Mesodermal cell (in vitro differentiated cells): Measurements from ENCODE around the gene AMMECR1L.
"Not testable (repeated sequence)": the region's sequence is repeated elsewhere in the genome, so short reads cannot be mapped to it uniquely, and the experiment has no call there.

Experiments
- H3K27ac ChIP-seq: 2 replicates; pipeline ENCODE4 v1.7.0; 2013; ENCODE audit warnings: mild to moderate bottlenecking, low read depth, low read length, moderate library complexity; ENCODE audit not compliant: severe bottlenecking
- H3K36me3 ChIP-seq: 2 replicates; pipeline ENCODE4 v1.7.1; 2013; ENCODE audit warnings: mild to moderate bottlenecking, low read length, moderate library complexity; ENCODE audit not compliant: control insufficient read depth, insufficient read depth
- H3K4me1 ChIP-seq: one replicate; pipeline ENCODE4 v1.7.1; 2013; ENCODE audit warnings: mild to moderate bottlenecking, low read length; ENCODE audit not compliant: insufficient read depth, control insufficient read depth, poor library complexity, severe bottlenecking
- H3K4me3 ChIP-seq: 2 replicates; pipeline ENCODE4 v1.7.0; 2013; ENCODE audit warnings: low read length, control low read depth, mild to moderate bottlenecking; ENCODE audit not compliant: insufficient read depth, poor library complexity, severe bottlenecking; ENCODE audit errors: extremely low read depth
- H3K9me3 ChIP-seq: 2 replicates; pipeline ENCODE4 v1.7.1; 2013; ENCODE audit warnings: mild to moderate bottlenecking, low read length, moderate library complexity; ENCODE audit not compliant: control insufficient read depth
- WGBS, 2 experiments: methylation state at CpG; one replicate each; pipeline ENCODE4 v1.1.5; 2013; ENCODE audit warnings: missing lambda C conversion rate in 2 of 2; ENCODE audit not compliant: insufficient coverage in 2 of 2; 5-methylcytosine and 5-hydroxymethylcytosine counted together

AMMECR1L gene

DNA sequence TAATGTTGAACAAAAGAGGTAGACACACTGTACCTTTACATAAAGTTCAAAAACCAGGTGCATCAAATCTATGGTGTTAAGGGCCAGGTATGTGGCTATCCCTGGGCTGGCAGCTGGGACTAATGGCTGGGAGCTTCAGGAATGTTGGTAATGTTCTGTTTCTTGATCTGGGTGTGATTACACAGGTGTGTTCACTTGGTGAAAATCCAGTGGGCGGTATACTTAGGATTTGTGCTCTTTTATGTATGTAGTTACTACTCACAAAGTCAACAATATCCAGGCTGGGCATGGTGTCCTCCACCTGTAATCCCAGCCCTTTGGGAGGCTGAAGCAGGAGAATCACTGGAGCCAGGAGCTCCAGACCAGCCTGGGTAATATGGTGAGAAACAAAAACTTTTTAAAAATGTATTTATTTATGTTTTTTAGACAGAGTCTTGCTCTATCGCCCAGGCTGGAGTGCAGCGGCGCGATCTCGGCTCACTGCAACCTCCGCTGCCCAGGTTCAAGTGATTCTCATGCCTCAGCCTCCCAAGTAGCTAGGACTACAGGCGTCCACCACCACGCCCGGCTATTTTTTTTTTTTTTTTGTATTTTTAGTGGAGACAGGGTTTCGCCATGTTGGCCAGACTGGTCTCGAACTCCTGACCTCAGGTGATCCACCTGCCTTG is 22.1 kb upstream of the AMMECR1L start:
- H3K36me3 ChIP-seq, H3K27ac ChIP-seq, H3K4me3 ChIP-seq, H3K4me1 ChIP-seq, H3K9me3 ChIP-seq: not testable (repeated sequence)
- WGBS, 2 experiments: 94 to 98% methylated on average over 7 to 8 of the region's 12 CpGs

DNA sequence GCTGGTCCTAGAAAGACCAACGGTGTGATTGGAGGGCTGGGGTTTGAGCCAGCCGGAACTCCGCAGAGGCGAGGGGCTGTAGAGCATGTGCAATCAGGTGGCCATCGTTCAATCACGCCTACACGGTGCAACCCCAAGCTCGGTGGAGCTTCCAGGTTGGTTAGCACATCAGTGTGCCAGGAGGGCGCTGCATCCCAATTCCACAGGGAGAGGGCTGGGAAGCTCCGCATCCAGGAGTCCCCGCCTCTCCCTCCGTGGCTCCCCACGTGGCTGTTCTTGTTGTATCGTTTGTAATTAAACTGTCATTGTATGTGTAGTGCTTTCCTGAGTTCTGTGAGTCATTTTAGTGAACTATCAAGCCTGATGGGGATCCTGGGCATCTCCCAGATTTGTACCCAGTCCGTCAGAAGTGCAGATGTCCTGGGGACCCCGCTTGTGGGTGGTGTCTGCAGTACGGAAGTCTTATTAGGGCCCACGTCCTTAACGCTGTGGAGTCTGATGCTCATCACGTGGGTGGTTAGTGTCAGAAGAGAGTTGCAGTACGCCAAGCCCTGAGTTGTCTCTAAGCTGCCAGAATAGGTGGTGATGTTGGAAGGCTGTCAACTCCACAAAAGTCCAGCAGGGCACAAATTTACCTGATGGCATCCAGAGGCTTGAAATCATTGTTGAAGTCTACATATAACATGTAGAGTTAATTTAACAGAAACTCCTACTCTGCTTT is 20.6 kb upstream of the AMMECR1L start:
- Histone ChIP-seq H3K9me3 (no peaks in the 10 kb centered on the region), H3K4me1 (no peaks in the 10 kb centered on the region), H3K4me3 (no peak overlapping the region), H3K36me3 (no peaks in the 10 kb centered on the region), H3K27ac (no peak overlapping the region)
- WGBS, 2 experiments: 63 to 75% methylated on average over 19 to 20 of the region's 21 CpGs

DNA sequence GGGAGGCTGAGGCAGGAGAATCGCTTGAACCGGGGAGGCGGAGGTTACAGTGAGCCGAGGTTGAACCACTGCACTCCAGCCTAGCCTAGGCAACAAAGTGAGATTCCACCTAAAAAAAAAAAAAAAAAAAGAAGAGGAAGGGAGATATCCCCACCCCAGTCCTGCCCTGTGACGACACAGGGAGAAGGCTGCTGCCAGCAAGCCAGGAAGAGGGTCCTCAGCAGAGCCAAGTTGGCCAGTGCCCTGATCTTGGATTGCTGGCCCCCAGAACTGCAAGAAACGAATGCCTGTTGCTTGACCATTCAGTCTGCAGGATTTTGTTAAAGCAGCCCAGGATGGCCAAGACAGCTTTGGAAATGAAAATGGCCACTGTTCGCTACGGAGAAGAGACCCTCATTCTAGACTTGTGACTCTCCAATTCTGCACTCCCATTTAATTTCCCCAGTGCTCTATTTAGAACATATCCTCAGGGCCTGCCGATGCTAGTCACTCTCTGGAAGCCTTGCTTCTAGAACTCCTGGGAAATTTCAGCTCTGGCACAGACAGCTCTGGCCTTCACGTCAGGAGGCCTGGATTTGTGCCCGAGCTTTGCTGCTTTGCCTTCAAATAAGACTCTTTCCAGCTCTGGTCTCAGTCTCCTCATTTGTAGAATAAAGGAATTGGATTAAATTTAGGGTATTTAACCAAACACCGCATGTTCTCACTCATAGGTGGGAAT is 15.7 kb upstream of the AMMECR1L start:
- no peaks in the 10 kb centered on the region for H3K36me3 ChIP-seq
- WGBS, 2 experiments: 86 to 91% methylated on average over 9 to 10 of the region's 12 CpGs
- no peaks in the 10 kb centered on the region for H3K4me1 ChIP-seq
- no peaks in the 10 kb centered on the region for H3K9me3 ChIP-seq
- no peak overlapping the region for H3K4me3 ChIP-seq
- no peak overlapping the region for H3K27ac ChIP-seq

DNA sequence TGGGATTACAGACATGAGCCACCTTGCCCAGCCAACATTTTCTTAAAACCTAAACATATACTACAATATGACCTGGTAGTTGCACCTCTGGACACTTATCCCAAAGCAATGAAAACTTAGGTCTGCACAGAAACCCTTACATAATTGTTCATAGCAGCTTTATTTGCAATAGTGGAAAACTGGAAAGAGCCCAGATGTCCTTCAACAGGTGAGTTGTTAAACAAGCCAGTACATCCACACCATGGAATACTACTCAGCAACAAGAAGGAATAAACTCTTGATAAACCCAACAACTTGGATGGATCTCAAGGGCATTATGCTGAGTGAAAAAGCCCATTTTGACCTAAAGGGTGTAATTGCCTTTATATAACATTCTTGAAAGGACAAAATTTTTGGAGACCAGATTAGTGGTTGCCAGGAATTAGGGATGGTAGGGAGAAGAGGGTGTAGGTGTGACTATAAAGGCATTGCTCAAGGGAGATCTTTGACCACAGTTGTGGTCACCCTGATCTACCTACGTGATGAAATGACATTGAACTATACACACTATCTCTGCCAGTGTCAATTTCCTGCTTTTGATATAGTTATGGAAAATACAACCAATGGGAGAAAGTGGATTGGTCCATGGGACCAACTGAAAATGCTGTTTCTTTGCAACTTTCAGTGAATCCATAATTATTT is 11.9 kb upstream of the AMMECR1L start:
- Histone ChIP-seq H3K27ac (no peak overlapping the region), H3K9me3 (no peaks in the 10 kb centered on the region), H3K36me3 (no peaks in the 10 kb centered on the region), H3K4me3 (no peak overlapping the region), H3K4me1 (no peaks in the 10 kb centered on the region)
- 100% methylated on average over 1 of the region's 1 CpG; no CpG with 5 or more reads in 1 of the 2 experiments for WGBS, 2 experiments

DNA sequence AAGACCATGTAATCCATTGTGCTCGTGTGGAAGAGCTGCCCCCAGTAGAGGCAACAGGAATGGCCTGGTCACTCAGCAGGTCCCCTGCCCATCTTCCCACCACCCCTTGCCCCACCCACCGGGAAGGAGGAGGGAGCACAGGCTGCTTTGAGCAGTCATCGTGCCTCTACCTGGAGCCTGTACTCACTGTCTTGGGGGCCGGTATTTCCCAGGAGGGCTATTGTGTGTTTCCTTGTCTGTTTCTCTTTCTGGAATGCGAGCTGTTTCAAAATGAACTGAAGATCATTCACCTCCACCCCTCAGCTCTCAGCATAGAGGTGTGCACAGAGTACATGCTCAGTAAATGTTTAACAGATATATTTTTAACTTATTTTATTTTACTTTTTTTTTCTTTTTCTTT is 7.7 kb upstream of the AMMECR1L start:
- Histone ChIP-seq H3K4me1 (no peaks in the 10 kb centered on the region), H3K9me3 (no peaks in the 10 kb centered on the region), H3K4me3 (no peak overlapping the region), H3K36me3 (no peaks in the 10 kb centered on the region), H3K27ac (no peak overlapping the region)
- WGBS, 2 experiments: 66 to 67% methylated on average over 1 to 2 of the region's 5 CpGs

DNA sequence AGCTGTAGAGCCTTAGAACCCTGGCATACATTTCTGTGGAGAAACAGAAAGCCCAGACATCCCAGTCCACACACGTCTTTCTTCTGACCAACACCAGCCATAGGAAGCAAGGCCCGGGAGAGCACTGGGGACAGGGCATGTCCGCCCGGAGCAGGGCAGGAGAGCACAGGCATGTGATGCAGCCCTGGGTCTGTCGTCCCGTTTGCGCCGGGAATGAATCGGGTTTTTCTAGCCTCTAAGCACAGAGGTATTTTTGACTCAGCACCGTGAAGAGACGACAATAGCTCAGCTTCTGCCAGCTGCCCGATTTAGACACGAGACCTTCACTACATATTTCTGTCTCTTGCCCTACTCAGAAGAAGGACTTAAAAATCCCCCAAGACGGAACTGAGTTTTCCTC is 7.3 kb upstream of the AMMECR1L start:
- 89 to 92% methylated on average over 13 to 14 of the region's 14 CpGs for WGBS, 2 experiments
- no peaks in the 10 kb centered on the region for H3K9me3 ChIP-seq

DNA sequence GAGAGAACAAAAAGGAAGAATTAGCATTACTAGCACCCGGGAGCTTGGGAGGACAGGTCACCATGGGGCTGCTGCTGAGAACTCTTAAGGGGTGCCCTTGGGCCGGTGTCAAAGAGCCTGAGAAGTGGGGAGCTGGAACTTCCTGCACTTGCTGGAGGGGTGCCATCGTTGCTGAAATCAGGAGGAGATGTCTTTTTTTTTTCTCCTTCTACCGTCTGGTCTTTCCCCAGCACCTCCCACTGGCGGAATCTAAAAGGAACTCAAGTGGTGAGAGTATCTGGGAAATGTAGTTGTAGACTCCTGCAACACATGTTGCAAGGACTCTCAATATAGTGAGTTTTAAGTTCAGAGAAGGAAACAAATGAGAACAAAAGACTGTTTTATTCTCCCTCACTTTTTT is 6.1 kb upstream of the AMMECR1L start:
- no peaks in the 10 kb centered on the region for H3K36me3 ChIP-seq
- no peak overlapping the region for H3K4me3 ChIP-seq
- no peak overlapping the region for H3K27ac ChIP-seq
- H3K9me3 ChIP-seq: no peaks in the 10 kb centered on the region
- no peaks in the 10 kb centered on the region for H3K4me1 ChIP-seq
- 78 to 90% methylated on average over 2 of the region's 5 CpGs for WGBS, 2 experiments

More for the DNA sequence above, 7.3 kb upstream of the AMMECR1L start:
- H3K4me3 ChIP-seq: no peak overlapping the region
- no peaks in the 10 kb centered on the region for H3K36me3 ChIP-seq
- H3K27ac ChIP-seq: no peak overlapping the region
- H3K4me1 ChIP-seq: no peaks in the 10 kb centered on the region

DNA sequence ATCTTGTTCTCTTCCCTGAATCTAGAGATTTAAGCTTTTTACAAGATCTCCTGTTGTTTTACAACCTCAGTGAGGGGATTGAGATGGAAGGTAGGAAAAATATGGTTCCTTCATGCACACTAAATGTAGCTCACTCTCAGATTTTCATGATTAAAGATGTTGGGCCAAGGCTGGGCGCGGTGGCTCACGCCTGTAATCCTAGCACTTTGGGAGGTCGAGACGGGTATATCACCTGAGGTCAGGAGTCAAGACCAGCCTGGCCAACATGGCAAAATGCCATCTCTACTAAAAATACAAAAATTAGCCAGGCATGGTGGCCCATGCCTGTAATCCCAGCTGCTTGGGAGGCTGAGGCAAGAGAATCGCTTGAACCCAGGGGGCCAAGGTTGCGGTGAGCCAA is 5.0 kb upstream of the AMMECR1L start:
- H3K27ac ChIP-seq, H3K4me1 ChIP-seq, H3K4me3 ChIP-seq, H3K9me3 ChIP-seq, H3K36me3 ChIP-seq: not testable (repeated sequence)
- WGBS, 2 experiments: 95 to 100% methylated on average over 7 of the region's 7 CpGs

DNA sequence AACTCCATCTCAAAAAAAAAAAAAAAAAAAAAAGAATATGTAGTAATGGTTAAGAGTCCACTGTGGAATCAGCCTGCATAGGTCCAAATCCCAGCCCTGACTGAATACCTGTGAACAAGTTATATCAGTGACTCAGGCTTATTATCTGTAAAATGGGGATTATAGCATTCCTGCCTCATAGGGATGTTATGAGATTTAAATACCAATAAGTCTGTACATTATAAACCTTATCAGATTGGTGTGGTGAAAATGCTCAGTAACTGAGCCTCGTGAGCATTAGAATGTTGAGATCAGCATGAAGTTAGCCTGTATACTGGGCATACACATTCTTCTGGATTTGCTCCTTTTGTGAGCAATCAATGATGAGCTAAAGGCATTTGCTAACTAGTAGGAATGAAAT is 3.0 kb upstream of the AMMECR1L start:
- H3K4me1 ChIP-seq: peaks cover 4% of the 10 kb centered on the region
- 100% methylated on average over 1 of the region's 1 CpG for WGBS, 2 experiments
- H3K36me3 ChIP-seq: peaks cover 5% of the 10 kb centered on the region
- H3K9me3 ChIP-seq: no peaks in the 10 kb centered on the region
- H3K27ac ChIP-seq: no peak overlapping the region
- no peak overlapping the region for H3K4me3 ChIP-seq

DNA sequence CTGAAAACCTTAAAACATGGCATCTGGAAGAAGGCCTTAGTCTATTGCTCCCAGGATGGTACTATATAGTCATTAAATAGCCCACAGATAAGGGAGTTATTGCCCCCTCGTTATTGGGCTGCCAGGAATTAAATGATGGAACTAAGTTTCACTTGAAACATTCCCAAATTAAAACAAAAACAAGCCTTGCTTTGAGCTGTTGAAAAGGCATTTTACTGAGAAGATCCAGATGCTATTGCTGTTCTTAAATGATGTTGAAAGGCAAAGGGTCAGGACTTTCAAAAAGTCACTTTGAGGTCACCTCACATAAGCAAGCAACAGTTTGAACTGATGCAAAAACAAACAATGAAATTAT is 2.0 kb upstream of the AMMECR1L start:
- no peak overlapping the region for H3K27ac ChIP-seq
- WGBS, 2 experiments: 100% methylated on average over 1 of the region's 1 CpG; no CpG with 5 or more reads in 1 of the 2 experiments

More for the DNA sequence above, 2.0 kb upstream of the AMMECR1L start:
- peak overlapping the region; percentile 54 for H3K4me3 ChIP-seq
- no peaks in the 10 kb centered on the region for H3K9me3 ChIP-seq
- H3K36me3 ChIP-seq: peaks cover 14% of the 10 kb centered on the region
- peaks cover 4% of the 10 kb centered on the region for H3K4me1 ChIP-seq
